GM19351 (cell line): ENCODE data around the gene PROX1.

Source experiments
- ATAC-seq: cut with Tn5 transposase; IDR thresholded peaks from one replicate; pipeline ENCODE4 v1.9.1; 2021; ENCODE audit warnings: mild to moderate bottlenecking, moderate library complexity; ENCODE audit not compliant: unreplicated experiment

The PROX1 gene

GRCh38 chr1:214018386-214019268 is 30.9 kb downstream of the PROX1 start:
- ATAC-seq, result peak; percentile 68

GRCh38 chr1:214019499-214019898 is 31.7 kb downstream of the PROX1 start:
- ATAC-seq, result no peak

- no peak for ATAC-seq
Observed at GRCh38 chr1:214021321-214021720, 33.5 kb downstream of the PROX1 start.

GRCh38 chr1:214022229-214022791 is 34.5 kb downstream of the PROX1 start:
- ATAC-seq, result no peak

- ATAC-seq, result no peak
Observed at GRCh38 chr1:214022810-214023425, 35.1 kb downstream of the PROX1 start.

- no peak for ATAC-seq
Observed at GRCh38 chr1:214026985-214027384, 39.2 kb downstream of the PROX1 start.

GRCh38 chr1:214027498-214027897 is 39.7 kb downstream of the PROX1 start:
- no peak for ATAC-seq

GRCh38 chr1:214028095-214028494 is 40.3 kb downstream of the PROX1 start:
- no peak for ATAC-seq

- no peak for ATAC-seq
Observed at GRCh38 chr1:214028649-214029406, 41.1 kb downstream of the PROX1 start.

GRCh38 chr1:214029796-214030195 is 42.0 kb downstream of the PROX1 start:
- no peak for ATAC-seq

GRCh38 chr1:214031267-214031650 is 43.5 kb downstream of the PROX1 start:
- no peak for ATAC-seq

- ATAC-seq, result no peak
Observed at GRCh38 chr1:214037468-214037867, 49.7 kb downstream of the PROX1 start.

GRCh38 chr1:214039394-214040018 is 51.7 kb downstream of the PROX1 start:
- no peak for ATAC-seq

- ATAC-seq, result no peak
Observed at GRCh38 chr1:214043167-214043566, 55.4 kb downstream of the PROX1 start.

GRCh38 chr1:214044438-214045214 is 56.9 kb downstream of the PROX1 start:
- no peak for ATAC-seq

- no peak for ATAC-seq
Observed at GRCh38 chr1:214050513-214051401, 63.0 kb downstream of the PROX1 start.

- ATAC-seq, result no peak
Observed at GRCh38 chr1:214051786-214052185, 64.0 kb downstream of the PROX1 start.

GRCh38 chr1:214058076-214058475 is 70.3 kb downstream of the PROX1 start:
- no peak for ATAC-seq

- no peak for ATAC-seq
Observed at GRCh38 chr1:214066190-214066589, 78.4 kb downstream of the PROX1 start.
